ENCODE data around the gene ECE2.

Gene ECE2

GRCh38 chr3:184250167-184250828, 25.5 kb upstream of the ECE2 start (continued):
- TF ChIP-seq, protein P1, sequence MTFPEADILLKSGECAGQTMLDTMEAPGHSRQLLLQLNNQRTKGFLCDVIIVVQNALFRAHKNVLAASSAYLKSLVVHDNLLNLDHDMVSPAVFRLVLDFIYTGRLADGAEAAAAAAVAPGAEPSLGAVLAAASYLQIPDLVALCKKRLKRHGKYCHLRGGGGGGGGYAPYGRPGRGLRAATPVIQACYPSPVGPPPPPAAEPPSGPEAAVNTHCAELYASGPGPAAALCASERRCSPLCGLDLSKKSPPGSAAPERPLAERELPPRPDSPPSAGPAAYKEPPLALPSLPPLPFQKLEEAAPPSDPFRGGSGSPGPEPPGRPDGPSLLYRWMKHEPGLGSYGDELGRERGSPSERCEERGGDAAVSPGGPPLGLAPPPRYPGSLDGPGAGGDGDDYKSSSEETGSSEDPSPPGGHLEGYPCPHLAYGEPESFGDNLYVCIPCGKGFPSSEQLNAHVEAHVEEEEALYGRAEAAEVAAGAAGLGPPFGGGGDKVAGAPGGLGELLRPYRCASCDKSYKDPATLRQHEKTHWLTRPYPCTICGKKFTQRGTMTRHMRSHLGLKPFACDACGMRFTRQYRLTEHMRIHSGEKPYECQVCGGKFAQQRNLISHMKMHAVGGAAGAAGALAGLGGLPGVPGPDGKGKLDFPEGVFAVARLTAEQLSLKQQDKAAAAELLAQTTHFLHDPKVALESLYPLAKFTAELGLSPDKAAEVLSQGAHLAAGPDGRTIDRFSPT (tag by site-specific recombination; IDR thresholded peaks at IDR 0.05): 0 out of 2 replicates have a peak, but pooled peaks have one; percentile 10
- TF ChIP-seq ZNF501 (tag by site-specific recombination; IDR thresholded peaks at IDR 0.05) (peak; percentile 19; the same call in 1 of the 2 replicates), ZFP37 (tag by site-specific recombination; IDR thresholded peaks at IDR 0.05) (peak; percentile 50), ZNF324 (tag by site-specific recombination; IDR thresholded peaks at IDR 0.05) (peak; percentile 23; the same call in 1 of the 2 replicates), ZNF350 (tag by site-specific recombination; IDR thresholded peaks at IDR 0.05) (no peak), ZNF654 (tag by site-specific recombination; IDR thresholded peaks at IDR 0.05; ENCODE audit: low read depth) (peak; percentile 46), ZNF280C (tag by site-specific recombination; IDR thresholded peaks at IDR 0.05) (no peak), ZNF596 (tag by site-specific recombination; IDR thresholded peaks at IDR 0.05) (0 out of 2 replicates have a peak, but pooled peaks have one; percentile 43)

GRCh38 chr3:184255291-184256039, 20.4 kb upstream of the ECE2 start:
- CTCF ChIA-PET: interaction anchor here (0.6 to 1.7 kb wide), 5 partner anchors 28 to 299 kb away, joined by 3 to 4 read pairs (median 3); no protein-coding TSS in a partner anchor
- Histone ChIP-seq H3K4me1 (ENCODE audit: control insufficient read depth, insufficient read depth, low read length) (no peaks in the 10 kb centered on the region), H3K9me3 (ENCODE audit: control insufficient read depth, insufficient read depth, low read depth, low read length) (no peaks in the 10 kb centered on the region), H3K27ac (ENCODE audit: extremely low read depth, low read depth, low read length) (no peak overlapping the region), H3K4me3 (ENCODE audit: low read depth, low read length) (no peak overlapping the region), H3K36me3 (ENCODE audit: control insufficient read depth in 2 of 2, insufficient read depth in 1 of 2, low read length in 2 of 2) (peaks cover 0 to 6% of the 10 kb centered on the region in 2 experiments; a peak in 1 of 3 replicates)
- POLR2A ChIA-PET: no interaction called here
- 0 out of 2 replicates have a peak, but pooled peaks have one; percentile 19 for TF ChIP-seq MYNN (tag by site-specific recombination; IDR thresholded peaks at IDR 0.05; ENCODE audit: borderline replicate concordance)
- TF ChIP-seq ZNF175 (tag by site-specific recombination; IDR thresholded peaks at IDR 0.05): no peak

GRCh38 chr3:184257083-184257915, 18.5 kb upstream of the ECE2 start:
- Histone ChIP-seq H3K4me1 (ENCODE audit: control insufficient read depth, insufficient read depth, low read length) (no peaks in the 10 kb centered on the region; the same call in 1 of the 2 replicates), H3K36me3 (ENCODE audit: control insufficient read depth in 2 of 2, insufficient read depth in 1 of 2, low read length in 2 of 2) (peaks cover 0 to 6% of the 10 kb centered on the region in 2 experiments; a peak in 1 of 3 replicates), H3K9me3 (ENCODE audit: control insufficient read depth, insufficient read depth, low read depth, low read length) (no peaks in the 10 kb centered on the region), H3K27ac (ENCODE audit: extremely low read depth, low read depth, low read length) (no peak overlapping the region), H3K4me3 (ENCODE audit: low read depth, low read length) (no peak overlapping the region)
- ChIA-PET CTCF (no interaction called here), POLR2A (no interaction called here)
- TF ChIP-seq, protein P2, sequence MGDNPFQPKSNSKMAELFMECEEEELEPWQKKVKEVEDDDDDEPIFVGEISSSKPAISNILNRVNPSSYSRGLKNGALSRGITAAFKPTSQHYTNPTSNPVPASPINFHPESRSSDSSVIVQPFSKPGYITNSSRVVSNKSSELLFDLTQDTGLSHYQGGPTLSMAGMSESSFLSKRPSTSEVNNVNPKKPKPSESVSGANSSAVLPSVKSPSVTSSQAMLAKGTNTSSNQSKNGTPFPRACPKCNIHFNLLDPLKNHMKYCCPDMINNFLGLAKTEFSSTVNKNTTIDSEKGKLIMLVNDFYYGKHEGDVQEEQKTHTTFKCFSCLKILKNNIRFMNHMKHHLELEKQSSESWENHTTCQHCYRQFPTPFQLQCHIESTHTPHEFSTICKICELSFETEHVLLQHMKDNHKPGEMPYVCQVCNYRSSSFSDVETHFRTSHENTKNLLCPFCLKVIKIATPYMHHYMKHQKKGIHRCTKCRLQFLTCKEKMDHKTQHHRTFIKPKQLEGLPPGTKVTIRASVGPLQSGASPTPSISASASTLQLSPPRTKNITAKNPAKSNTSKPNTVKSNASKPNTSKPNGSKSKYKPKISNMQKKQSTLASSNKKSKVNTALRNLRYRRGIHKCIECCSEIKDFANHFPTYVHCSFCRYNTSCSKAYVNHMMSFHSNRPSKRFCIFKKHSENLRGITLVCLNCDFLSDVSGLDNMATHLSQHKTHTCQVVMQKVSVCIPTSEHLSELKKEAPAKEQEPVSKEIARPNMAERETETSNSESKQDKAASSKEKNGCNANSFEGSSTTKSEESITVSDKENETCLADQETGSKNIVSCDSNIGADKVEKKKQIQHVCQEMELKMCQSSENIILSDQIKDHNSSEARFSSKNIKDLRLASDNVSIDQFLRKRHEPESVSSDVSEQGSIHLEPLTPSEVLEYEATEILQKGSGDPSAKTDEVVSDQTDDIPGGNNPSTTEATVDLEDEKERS (tag by site-specific recombination; IDR thresholded peaks at IDR 0.05): no peak
- TF ChIP-seq ZNF791 (tag by site-specific recombination; IDR thresholded peaks at IDR 0.05): no peak
- TF ChIP-seq ZNF629 (tag by site-specific recombination; IDR thresholded peaks at IDR 0.05): no peak
- TF ChIP-seq ZNF426 (tag by site-specific recombination; IDR thresholded peaks at IDR 0.05): no peak
- TF ChIP-seq ZNF626 (tag by site-specific recombination; IDR thresholded peaks at IDR 0.05): no peak
- TF ChIP-seq, protein P3, sequence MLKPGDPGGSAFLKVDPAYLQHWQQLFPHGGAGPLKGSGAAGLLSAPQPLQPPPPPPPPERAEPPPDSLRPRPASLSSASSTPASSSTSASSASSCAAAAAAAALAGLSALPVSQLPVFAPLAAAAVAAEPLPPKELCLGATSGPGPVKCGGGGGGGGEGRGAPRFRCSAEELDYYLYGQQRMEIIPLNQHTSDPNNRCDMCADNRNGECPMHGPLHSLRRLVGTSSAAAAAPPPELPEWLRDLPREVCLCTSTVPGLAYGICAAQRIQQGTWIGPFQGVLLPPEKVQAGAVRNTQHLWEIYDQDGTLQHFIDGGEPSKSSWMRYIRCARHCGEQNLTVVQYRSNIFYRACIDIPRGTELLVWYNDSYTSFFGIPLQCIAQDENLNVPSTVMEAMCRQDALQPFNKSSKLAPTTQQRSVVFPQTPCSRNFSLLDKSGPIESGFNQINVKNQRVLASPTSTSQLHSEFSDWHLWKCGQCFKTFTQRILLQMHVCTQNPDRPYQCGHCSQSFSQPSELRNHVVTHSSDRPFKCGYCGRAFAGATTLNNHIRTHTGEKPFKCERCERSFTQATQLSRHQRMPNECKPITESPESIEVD (tag by site-specific recombination; IDR thresholded peaks at IDR 0.05): no peak
- no peak for TF ChIP-seq ZNF837 (tag by site-specific recombination; IDR thresholded peaks at IDR 0.05)
- TF ChIP-seq ZFHX2 (tag by site-specific recombination; conservative IDR thresholded peaks at IDR 0.05): no peak
- no peak for TF ChIP-seq ZSCAN30 (tag by site-specific recombination; IDR thresholded peaks at IDR 0.05)
- TF ChIP-seq ZNF214 (tag by site-specific recombination; IDR thresholded peaks at IDR 0.05; ENCODE audit: borderline replicate concordance): no peak

Measured in HEK293 (cell line).